ENCODE measurements around the gene SZT2. TPM values are rescaled to one million over a fixed set of nuclear protein-coding genes. Genes with fewer than 3 reads are reported as not detected.

SZT2 gene
- total RNA-seq (2021) (71.6 and 76.1 TPM in 2 replicates), Bru-seq, nascent RNA (percentile 74 among the genes with signal in this experiment), BruChase-seq, experiment 1, labeled RNA remaining after a 2-hour chase (percentile 75 among the genes with signal in this experiment), BruChase-seq, experiment 2, labeled RNA remaining after a 6-hour chase (percentile 86 among the genes with signal in this experiment)
- long read RNA-seq, partial matches to known transcripts = 4 of 7 reads
- long read RNA-seq, other reads (novel, unspliced or antisense) = 3 of 7 reads

GRCh38 chr1:43389326-43390313 is at the start of gene SZT2, which contains the start of gene MED8:
Gene SZT2, plus strand, starts transcription at chr1:43389899. Its CDS starts 70 bp downstream, at chr1:43389969.
Gene MED8, minus strand, starts transcription at chr1:43389800. Its CDS starts 36 bp downstream, at chr1:43389764.
- Histone ChIP-seq H3K4me2 (peak within 1 kb of the TSS; percentile 93), H4K20me1 (ENCODE audit: insufficient read depth) (0 out of 2 replicates have a peak, but pooled peaks cover 5% of the 10 kb centered on the region), H3K9me2 (ENCODE audit: insufficient read depth) (no peaks in the 10 kb centered on the region), H3K27me3 (ENCODE audit: insufficient read depth, low read depth) (no peaks in the 10 kb centered on the region), H3K9me3 (ENCODE audit: insufficient read depth, low read depth) (no peaks in the 10 kb centered on the region), H3K4me1 (replicated peaks; ENCODE audit: insufficient read depth) (peaks cover 22% of the 10 kb centered on the region), H3F3A (ENCODE audit: insufficient read depth, low read depth) (peaks cover 20% of the 10 kb centered on the region; the same call in 1 of the 2 replicates), H3K27ac (peak within 1 kb of the TSS; percentile 82), H3K4me3 (peak within 1 kb of the TSS; percentile 80), H3K36me3 (ENCODE audit: low read depth) (peaks cover 23% of the 10 kb centered on the region; the same call in 1 of the 2 replicates), H3K79me2 (ENCODE audit: low read depth) (peaks cover 55% of the 10 kb centered on the region), H2AFZ (peak within 1 kb of the TSS; percentile 80)
- TF ChIP-seq, protein P1, sequence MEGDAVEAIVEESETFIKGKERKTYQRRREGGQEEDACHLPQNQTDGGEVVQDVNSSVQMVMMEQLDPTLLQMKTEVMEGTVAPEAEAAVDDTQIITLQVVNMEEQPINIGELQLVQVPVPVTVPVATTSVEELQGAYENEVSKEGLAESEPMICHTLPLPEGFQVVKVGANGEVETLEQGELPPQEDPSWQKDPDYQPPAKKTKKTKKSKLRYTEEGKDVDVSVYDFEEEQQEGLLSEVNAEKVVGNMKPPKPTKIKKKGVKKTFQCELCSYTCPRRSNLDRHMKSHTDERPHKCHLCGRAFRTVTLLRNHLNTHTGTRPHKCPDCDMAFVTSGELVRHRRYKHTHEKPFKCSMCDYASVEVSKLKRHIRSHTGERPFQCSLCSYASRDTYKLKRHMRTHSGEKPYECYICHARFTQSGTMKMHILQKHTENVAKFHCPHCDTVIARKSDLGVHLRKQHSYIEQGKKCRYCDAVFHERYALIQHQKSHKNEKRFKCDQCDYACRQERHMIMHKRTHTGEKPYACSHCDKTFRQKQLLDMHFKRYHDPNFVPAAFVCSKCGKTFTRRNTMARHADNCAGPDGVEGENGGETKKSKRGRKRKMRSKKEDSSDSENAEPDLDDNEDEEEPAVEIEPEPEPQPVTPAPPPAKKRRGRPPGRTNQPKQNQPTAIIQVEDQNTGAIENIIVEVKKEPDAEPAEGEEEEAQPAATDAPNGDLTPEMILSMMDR (conservative IDR thresholded peaks at IDR 0.05) = no peak
- TF ChIP-seq EZH2 (IDR thresholded peaks at IDR 0.05; ENCODE audit: low read depth) = no peak
- ChIA-PET POLR2A (ENCODE audit: unreplicated experiment) (interaction anchor here (0.5 to 0.8 kb wide), 8 partner anchors 12 to 183 kb away, joined by 3 to 14 read pairs (median 4); partner anchors contain the start of gene ELOVL1), CTCF (no interaction called here)
- DNase-seq = peak; percentile 92 to 97
- BruUV-seq (replicated peaks) = TSS peak; percentile 33
- intact Hi-C loops (cut with micrococcal nuclease; ENCODE audit: unreplicated experiment) = loop anchor here (2.0 kb wide), 2 partner anchors 23 to 31 kb away; partner anchors contain the start of gene CDC20

GRCh38 chr1:43340559-43340958 is 49.1 kb upstream of the SZT2 start:
- no peak overlapping the region for H3K27ac ChIP-seq
- H3K9me3 ChIP-seq (ENCODE audit: insufficient read depth, low read depth) = no peaks in the 10 kb centered on the region
- DNase-seq = no peak
- no peaks in the 10 kb centered on the region for H3K79me2 ChIP-seq (ENCODE audit: low read depth)
- no peaks in the 10 kb centered on the region for H3K9me2 ChIP-seq (ENCODE audit: insufficient read depth)
- H3K4me3 ChIP-seq = no peak overlapping the region
- intact Hi-C loops (cut with micrococcal nuclease; ENCODE audit: unreplicated experiment) = no loop called here
- H3K4me1 ChIP-seq (replicated peaks; ENCODE audit: insufficient read depth) = peaks cover 33% of the 10 kb centered on the region
- H4K20me1 ChIP-seq (ENCODE audit: insufficient read depth) = no peaks in the 10 kb centered on the region
- no TSS peak for BruUV-seq (replicated peaks)
- no peaks in the 10 kb centered on the region for H3K36me3 ChIP-seq (ENCODE audit: low read depth)
- H2AFZ ChIP-seq = no peak overlapping the region
- POLR2A ChIA-PET (ENCODE audit: unreplicated experiment) = no interaction called here
- no peak for TF ChIP-seq EZH2 (IDR thresholded peaks at IDR 0.05; ENCODE audit: low read depth)
- TF ChIP-seq, protein P1 (conservative IDR thresholded peaks at IDR 0.05) = no peak
- no peaks in the 10 kb centered on the region for H3K27me3 ChIP-seq (ENCODE audit: insufficient read depth, low read depth)
- CTCF ChIA-PET = interaction anchor here (0.6 kb wide), 1 partner anchor 66 kb away, joined by 6 read pairs; no protein-coding TSS in a partner anchor
- H3K4me2 ChIP-seq = no peak overlapping the region
- H3F3A ChIP-seq (ENCODE audit: insufficient read depth, low read depth) = peaks cover 29% of the 10 kb centered on the region

DNA sequence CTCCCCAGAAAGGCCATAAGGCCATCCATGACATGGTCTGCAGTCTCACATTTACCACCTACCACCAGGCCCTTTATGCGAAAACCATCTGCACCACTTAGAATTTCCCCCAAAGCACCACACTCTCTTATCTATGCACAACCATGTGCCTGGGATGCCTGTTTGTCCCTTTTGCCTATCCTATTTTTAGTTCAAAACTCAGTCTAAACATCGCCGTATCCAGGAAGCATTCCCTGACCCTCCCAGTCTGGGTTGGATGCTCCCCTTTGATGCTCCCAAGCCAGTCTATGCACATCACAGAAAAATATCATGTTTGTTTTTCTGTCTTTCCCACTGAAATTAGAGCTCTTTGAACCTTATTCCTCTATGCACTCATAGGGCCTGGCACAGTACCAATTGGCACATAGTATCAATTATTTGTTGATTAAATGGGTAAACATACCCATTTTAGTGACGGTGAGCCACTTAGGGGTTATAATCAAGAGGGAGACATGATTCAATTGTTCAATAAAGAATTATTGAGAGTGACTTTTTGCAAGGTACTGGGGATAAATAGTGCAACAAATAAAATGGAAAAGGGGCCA is 45.3 kb upstream of the SZT2 start:
- no peaks in the 10 kb centered on the region for H4K20me1 ChIP-seq (ENCODE audit: insufficient read depth)
- H2AFZ ChIP-seq = no peak overlapping the region
- H3K4me3 ChIP-seq = no peak overlapping the region
- ChIA-PET POLR2A (ENCODE audit: unreplicated experiment) (interaction anchor here (0.6 kb wide), 3 partner anchors 14 to 574 kb away, joined by 4 to 12 read pairs (median 5); partner anchors contain the start of gene CDC20), CTCF (interaction anchor here (0.6 kb wide), 1 partner anchor 306 kb away, joined by 3 read pairs; the partner anchor contains the start of gene KDM4A)
- no peaks in the 10 kb centered on the region for H3K9me2 ChIP-seq (ENCODE audit: insufficient read depth)
- H3K27ac ChIP-seq = peak overlapping the region; percentile 62
- no peaks in the 10 kb centered on the region for H3K79me2 ChIP-seq (ENCODE audit: low read depth)
- intact Hi-C loops (cut with micrococcal nuclease; ENCODE audit: unreplicated experiment) = no loop called here
- H3K9me3 ChIP-seq (ENCODE audit: insufficient read depth, low read depth) = no peaks in the 10 kb centered on the region
- H3K4me2 ChIP-seq = peak overlapping the region; percentile 56
- no TSS peak for BruUV-seq (replicated peaks)
- no peak for DNase-seq
- H3F3A ChIP-seq (ENCODE audit: insufficient read depth, low read depth) = peaks cover 50% of the 10 kb centered on the region
- no peaks in the 10 kb centered on the region for H3K27me3 ChIP-seq (ENCODE audit: insufficient read depth, low read depth)
- no peak for TF ChIP-seq EZH2 (IDR thresholded peaks at IDR 0.05; ENCODE audit: low read depth)
- TF ChIP-seq, protein P1 (conservative IDR thresholded peaks at IDR 0.05) = no peak
- H3K36me3 ChIP-seq (ENCODE audit: low read depth) = no peaks in the 10 kb centered on the region
- peaks cover 55% of the 10 kb centered on the region for H3K4me1 ChIP-seq (replicated peaks; ENCODE audit: insufficient read depth)
